A549 (cell line): ENCODE results near the gene BABAM2.

Experiments
- CTCF ChIP-seq: fragments of >200 bp; sonication (Bioruptor Twin); formaldehyde crosslinking; IDR thresholded peaks from 3 replicates; pipeline ENCODE4 v1.5.1; 2016
- NFE2L2 ChIP-seq: fragments of 150-350 bp; conservative IDR thresholded peaks from 2 replicates; pipeline ENCODE4 v1.6.1; 2014; ENCODE audit warnings: low read length
- POLR2A ChIP-seq: IDR thresholded peaks from 2 replicates; pipeline ENCODE4 v1.6.1; 2012; ENCODE audit warnings: mild to moderate bottlenecking, low read length
- REST ChIP-seq: fragments of 200-600 bp; sonication (generic); IDR thresholded peaks from 2 replicates; pipeline ENCODE4 v1.6.1; 2016; ENCODE audit warnings: antibody characterized with exemption, mild to moderate bottlenecking, moderate library complexity

- TF ChIP-seq CTCF (no peak), POLR2A (no peak), REST (no peak), NFE2L2 (no peak)
Observed at GRCh38 chr2:28377195-28377816, 486.8 kb downstream of the BABAM2 start.
